CD4-positive, alpha-beta T cell (primary cell): ENCODE data around the gene HSD17B2. TPM values are rescaled to one million over a fixed set of nuclear protein-coding genes. Genes with fewer than 3 reads are reported as not detected.

ENCODE experiments used
- ATAC-seq: fragments of 200-7000 bp; cut with Tn5 transposase; one replicate; pipeline ENCODE4 v1.10.0; 2022; ENCODE audit warnings: mild to moderate bottlenecking; ENCODE audit not compliant: poor library complexity
- CTCF ChIA-PET: fragments of 350-600 bp; sonication (Branson Sonifier 250); formaldehyde crosslinking; loops from one replicate; lab custom pipeline; 2021; ENCODE audit warnings: antibody characterized with exemption, inconsistent platforms; lab: Charles Lee
- POLR2A ChIA-PET: fragments of 350-600 bp; sonication (Branson Sonifier 250); formaldehyde crosslinking; loops from one replicate; lab custom pipeline; 2021; ENCODE audit warnings: antibody characterized with exemption, inconsistent platforms; lab: Charles Lee
- DNase-seq, 14 experiments: peaks; one replicate each; pipeline ENCODE4 v3.0.0-alpha.2; 2013 to 2020; ENCODE audit warnings: mixed read lengths in 2 of 14
- H3K27ac ChIP-seq, 2 donors: one replicate each; pipeline versions ENCODE4 v1.5.1 to v1.7.0; 2013; ENCODE audit warnings: low read length in 2 of 2, low read depth in 1 of 2, mild to moderate bottlenecking in 1 of 2
- H3K27me3 ChIP-seq, 2 experiments: 1 replicate in 1 of 2; 2 replicates in 1 of 2; pipeline versions ENCODE4 v1.6.1 to v1.7.0; 2013; ENCODE audit warnings: low read length in 2 of 2, control low read depth in 1 of 2, mild to moderate bottlenecking in 1 of 2, moderate library complexity in 1 of 2; ENCODE audit not compliant: insufficient read depth in 2 of 2, control insufficient read depth in 1 of 2
- H3K36me3 ChIP-seq: one replicate; pipeline ENCODE4 v1.6.1; 2013; ENCODE audit warnings: low read length, control low read depth; ENCODE audit not compliant: insufficient read depth
- H3K4me1 ChIP-seq: one replicate; pipeline ENCODE4 v1.6.1; 2013; ENCODE audit warnings: low read length, control low read depth; ENCODE audit not compliant: insufficient read depth
- H3K4me3 ChIP-seq: one replicate; pipeline ENCODE4 v1.5.1; 2013; ENCODE audit warnings: mild to moderate bottlenecking, low read length, moderate library complexity
- H3K9me3 ChIP-seq, 2 experiments: 1 replicate in 1 of 2; 2 replicates in 1 of 2; pipeline versions ENCODE4 v1.6.1 to v1.7.0; 2013; ENCODE audit warnings: low read length in 2 of 2, mild to moderate bottlenecking in 2 of 2, control low read depth in 1 of 2, moderate library complexity in 1 of 2; ENCODE audit not compliant: control insufficient read depth in 1 of 2, insufficient read depth in 1 of 2
- H3K27ac Mint-ChIP-seq: one replicate; pipeline ENCODE4 v1.8.0; 2020; ENCODE audit warnings: mixed read lengths
- H3K27me3 Mint-ChIP-seq: one replicate; pipeline ENCODE4 v1.8.0; 2021; ENCODE audit warnings: mixed read lengths
- H3K36me3 Mint-ChIP-seq: one replicate; pipeline ENCODE4 v1.8.0; 2021; ENCODE audit warnings: low read depth, mixed read lengths
- H3K4me1 Mint-ChIP-seq: one replicate; pipeline ENCODE4 v1.8.0; 2021; ENCODE audit warnings: low read depth, mixed read lengths
- H3K4me3 Mint-ChIP-seq: one replicate; pipeline ENCODE4 v1.8.0; 2020; ENCODE audit warnings: mild to moderate bottlenecking, mixed read lengths
- H3K9me3 Mint-ChIP-seq: one replicate; pipeline ENCODE4 v1.8.0; 2020; ENCODE audit warnings: mixed read lengths
- CTCF ChIP-seq: fragments of 200-600 bp; IDR thresholded peaks from one replicate; pipeline ENCODE4 v1.8.0; 2022; ENCODE audit warnings: antibody characterized with exemption, mild to moderate bottlenecking
- intact Hi-C, 2 experiments: fragments of 100-400 bp; cut with DNase I in 1 of 2; cut with micrococcal nuclease in 1 of 2; formaldehyde crosslinking; loops; one replicate each; pipeline versions ENCODE4 v1.15.1 to v1.9.0; 2023 to 2025; cut with DNase I, micrococcal nuclease
- total RNA-seq, 174 experiments: library from RNA in 2 of 174; stranded (reverse) in 2 of 174; gene quantifications; one replicate each; pipeline ENCODE4 v1.2.3 and lab custom pipeline; 2021 to 2026

Gene HSD17B2
- total RNA-seq, 2 experiments from 2014 or later: not detected

GRCh38 chr16:82059983-82060421, 24.9 kb downstream of the HSD17B2 start:
- no peak overlapping the region for H3K27ac ChIP-seq
- TF ChIP-seq CTCF: no peak
- H3K4me3 ChIP-seq: no peak overlapping the region
- H3K36me3 ChIP-seq: no peaks in the 10 kb centered on the region
- ATAC-seq (no peak), DNase-seq (no peak)
- Mint-ChIP-seq H3K36me3 (no peaks in the 10 kb centered on the region), H3K27me3 (peaks cover 32% of the 10 kb centered on the region), H3K4me1 (no peaks in the 10 kb centered on the region), H3K9me3 (no peaks in the 10 kb centered on the region), H3K27ac (no peak overlapping the region), H3K4me3 (no peak overlapping the region)
- H3K9me3 ChIP-seq: no peaks in the 10 kb centered on the region
- peaks cover 3 to 6% of the 10 kb centered on the region in 2 experiments for H3K27me3 ChIP-seq
- no peaks in the 10 kb centered on the region for H3K4me1 ChIP-seq
- ChIA-PET POLR2A (no interaction called here), CTCF (no interaction called here)
- intact Hi-C loops: no loop called here

GRCh38 chr16:82061861-82062525, 26.9 kb downstream of the HSD17B2 start:
- H3K4me1 ChIP-seq: no peaks in the 10 kb centered on the region
- Mint-ChIP-seq H3K27ac (no peak overlapping the region), H3K27me3 (peaks cover 26% of the 10 kb centered on the region), H3K4me3 (no peak overlapping the region), H3K36me3 (no peaks in the 10 kb centered on the region), H3K4me1 (no peaks in the 10 kb centered on the region), H3K9me3 (no peaks in the 10 kb centered on the region)
- no peaks in the 10 kb centered on the region for H3K9me3 ChIP-seq
- no peak for ATAC-seq
- peak in 3 of 14 experiments; percentile 3 to 23 (median 17) for DNase-seq
- H3K4me3 ChIP-seq: no peak overlapping the region
- H3K27me3 ChIP-seq: peaks cover 0 to 6% of the 10 kb centered on the region in 2 experiments
- POLR2A ChIA-PET: no interaction called here
- H3K27ac ChIP-seq: no peak overlapping the region
- intact Hi-C loops: no loop called here
- H3K36me3 ChIP-seq: no peaks in the 10 kb centered on the region
- CTCF ChIA-PET: no interaction called here
- peak; percentile 29 for TF ChIP-seq CTCF

GRCh38 chr16:82062645-82063058, 27.6 kb downstream of the HSD17B2 start:
- Histone ChIP-seq H3K36me3 (no peaks in the 10 kb centered on the region), H3K9me3 (no peaks in the 10 kb centered on the region), H3K27me3 (peaks cover 0 to 6% of the 10 kb centered on the region in 2 experiments), H3K4me1 (no peaks in the 10 kb centered on the region), H3K27ac (no peak overlapping the region), H3K4me3 (no peak overlapping the region)
- ATAC-seq (no peak), DNase-seq (no peak)
- TF ChIP-seq CTCF: no peak
- Mint-ChIP-seq H3K36me3 (no peaks in the 10 kb centered on the region), H3K4me1 (no peaks in the 10 kb centered on the region), H3K27ac (no peak overlapping the region), H3K9me3 (no peaks in the 10 kb centered on the region), H3K4me3 (no peak overlapping the region), H3K27me3 (peaks cover 23% of the 10 kb centered on the region)
- POLR2A ChIA-PET: no interaction called here
- intact Hi-C loops: no loop called here
- CTCF ChIA-PET: no interaction called here
